Colon (tissue), 2 donors: ENCODE results near the gene BTG1.

Experiments used
- FAIRE-seq: peaks from 2 replicates; lab custom pipeline; 2012; peaks lifted over from hg19 to GRCh38; lab: Jason Lieb, UNC
- donor health status: control.
- donor health status: control.

Gene BTG1

DNA sequence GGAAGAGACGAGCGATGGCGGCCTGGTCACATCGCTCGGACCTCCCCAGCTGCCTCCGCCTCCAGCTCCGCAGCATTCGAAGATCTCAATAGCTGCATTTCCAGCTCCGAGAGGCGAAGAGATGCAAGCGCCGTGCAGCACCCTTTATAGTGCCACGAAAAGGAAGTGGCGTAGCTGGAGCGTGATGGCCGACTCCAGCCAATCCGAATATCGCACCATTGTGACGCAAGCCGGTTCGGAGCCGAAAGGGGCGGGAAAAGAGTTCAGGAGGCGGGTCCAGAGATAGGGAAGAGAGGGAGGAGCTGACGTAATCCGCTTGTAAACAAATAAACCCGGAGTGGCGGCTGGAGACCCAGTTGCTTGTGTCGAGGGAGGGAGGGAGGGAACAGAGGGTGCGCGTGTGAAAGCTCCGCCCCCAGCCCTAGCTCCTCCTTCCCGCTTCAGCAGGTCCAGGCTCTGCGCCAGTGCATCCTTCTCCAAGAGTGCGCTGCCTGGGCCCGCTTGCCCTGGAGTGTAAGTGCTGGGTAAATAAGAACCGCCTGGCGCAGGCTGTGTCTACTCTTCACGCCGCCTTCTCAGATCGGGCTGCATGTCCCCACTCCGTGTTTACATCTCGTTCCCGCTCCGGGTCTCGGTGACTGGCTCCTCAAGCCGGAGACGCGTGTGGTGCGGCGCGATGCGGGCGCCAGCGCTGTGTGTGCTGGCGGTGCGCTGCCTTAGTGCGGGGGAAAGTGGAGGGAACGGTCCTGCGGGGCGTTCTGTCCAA is at the start of gene BTG1:
TSS of gene BTG1 (minus strand) at position 116 of the 766 bp plus-strand sequence. CDS start 311 bp downstream, outside the sequence.
- peak; percentile 47 for FAIRE-seq

DNA sequence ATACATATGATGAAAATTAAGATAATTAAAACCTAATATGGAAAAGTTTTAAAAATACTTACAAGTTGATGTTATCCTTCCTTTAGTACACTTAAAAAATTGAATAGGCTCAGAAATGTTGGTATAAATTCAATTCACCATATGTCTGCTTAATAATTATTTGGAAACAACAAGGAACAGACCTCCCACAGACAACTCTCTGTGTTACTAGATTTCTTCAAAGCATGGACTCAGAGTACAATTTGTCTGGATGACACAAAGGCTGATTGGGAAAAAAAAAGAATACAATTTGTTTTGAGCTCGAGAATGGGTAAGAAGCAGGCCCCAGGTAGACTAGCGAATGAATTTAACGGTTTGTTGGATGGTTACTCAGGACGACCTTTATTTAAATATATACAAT is 48.9 kb upstream of the BTG1 start:
- FAIRE-seq: peak; percentile 79

DNA sequence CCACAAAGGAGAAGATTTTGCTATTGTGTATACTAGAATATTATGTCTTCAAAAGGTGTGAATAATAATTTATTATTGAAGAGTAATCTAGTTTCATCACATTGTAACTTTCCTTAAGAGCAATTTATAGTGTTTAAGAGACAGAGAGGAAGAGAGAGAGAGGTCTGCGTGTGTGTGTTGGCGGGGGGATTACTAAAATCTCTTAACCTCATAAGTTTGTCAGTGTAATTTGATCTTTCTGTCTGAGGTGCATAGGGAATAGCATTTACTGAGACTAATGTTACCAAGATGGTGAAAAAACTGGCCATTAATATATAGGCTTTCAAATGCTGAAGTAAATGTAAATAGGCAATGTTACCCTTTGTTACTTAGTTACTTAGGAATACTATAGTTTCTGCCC is 48.2 kb upstream of the BTG1 start:
- FAIRE-seq: no peak

- no peak for FAIRE-seq
Measured at GRCh38 chr12:92193063-92193462, 47.4 kb upstream of the BTG1 start.

- FAIRE-seq: no peak
Measured at GRCh38 chr12:92192360-92192759, 46.7 kb upstream of the BTG1 start.

DNA sequence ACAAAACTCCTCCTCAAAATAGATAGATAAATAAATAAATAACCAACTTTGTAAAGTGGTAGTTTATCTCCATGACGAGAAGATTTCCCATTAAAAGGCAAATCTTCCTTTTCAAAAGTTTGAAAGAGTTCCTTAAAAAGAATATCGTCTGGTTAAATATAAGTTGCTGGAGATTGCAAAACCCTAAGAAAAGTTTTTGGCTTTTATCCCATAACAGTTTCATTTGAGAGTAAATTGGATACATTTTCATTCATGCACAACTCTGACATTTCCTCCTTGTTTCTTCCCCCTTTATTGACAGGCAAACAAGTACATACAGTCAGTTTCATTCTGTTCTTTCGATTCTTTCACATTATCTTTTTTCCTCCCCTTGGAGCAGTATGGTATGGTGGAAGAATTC is 45.4 kb upstream of the BTG1 start:
- FAIRE-seq: no peak

DNA sequence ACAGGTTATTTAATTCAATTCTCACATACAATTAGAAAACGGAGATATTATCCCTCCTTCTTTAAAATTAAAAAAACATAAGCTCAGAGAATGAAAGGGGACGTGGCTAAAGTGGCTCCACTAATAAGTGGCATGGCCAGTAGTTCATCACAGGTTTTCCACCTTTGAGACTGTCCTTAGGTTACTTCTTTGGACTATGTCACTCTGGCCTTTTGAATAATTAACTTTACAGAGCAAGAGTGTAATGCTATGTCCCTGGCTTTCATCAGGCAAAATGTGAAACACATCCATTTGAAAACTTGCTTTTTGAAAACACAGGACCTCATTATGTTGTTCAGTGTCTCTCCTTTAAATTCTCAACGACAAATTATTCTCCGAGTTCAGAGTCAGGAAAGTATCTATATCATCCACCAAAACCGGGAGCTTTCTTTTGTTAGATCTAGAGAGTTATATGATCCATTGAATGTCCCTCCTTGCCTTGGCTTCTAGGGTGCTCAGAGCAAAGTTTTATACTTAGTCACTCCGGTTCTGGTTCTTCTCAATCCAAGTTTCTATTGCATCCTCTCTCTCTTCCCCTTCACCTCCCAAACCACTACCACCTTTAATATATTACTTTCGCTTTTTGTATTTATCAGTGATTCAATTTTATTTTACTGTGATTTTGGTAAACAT is 43.0 kb upstream of the BTG1 start:
- no peak for FAIRE-seq

GRCh38 chr12:92186038-92186470 is 40.4 kb upstream of the BTG1 start:
- no peak for FAIRE-seq

- no peak for FAIRE-seq
Measured at GRCh38 chr12:92185052-92185451, 39.4 kb upstream of the BTG1 start.

DNA sequence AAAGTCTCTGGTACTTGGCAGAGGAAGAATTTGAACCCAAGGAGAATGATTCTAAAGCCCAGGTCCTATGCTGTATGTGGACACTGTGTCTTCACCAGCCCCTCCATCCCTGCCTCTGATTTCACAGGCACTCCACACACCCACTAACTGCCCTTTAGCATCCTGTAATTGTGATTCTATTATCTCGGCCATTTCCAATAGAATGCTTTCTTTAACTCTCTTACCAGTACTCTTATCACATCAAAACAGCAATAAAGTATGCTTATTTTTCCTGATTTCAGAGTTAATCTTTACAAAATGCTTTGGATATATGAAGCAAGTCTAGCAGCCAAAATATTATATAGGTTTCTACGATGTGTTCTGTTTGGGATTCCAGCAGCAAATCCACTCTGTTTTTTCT is 37.9 kb upstream of the BTG1 start:
- FAIRE-seq: no peak

DNA sequence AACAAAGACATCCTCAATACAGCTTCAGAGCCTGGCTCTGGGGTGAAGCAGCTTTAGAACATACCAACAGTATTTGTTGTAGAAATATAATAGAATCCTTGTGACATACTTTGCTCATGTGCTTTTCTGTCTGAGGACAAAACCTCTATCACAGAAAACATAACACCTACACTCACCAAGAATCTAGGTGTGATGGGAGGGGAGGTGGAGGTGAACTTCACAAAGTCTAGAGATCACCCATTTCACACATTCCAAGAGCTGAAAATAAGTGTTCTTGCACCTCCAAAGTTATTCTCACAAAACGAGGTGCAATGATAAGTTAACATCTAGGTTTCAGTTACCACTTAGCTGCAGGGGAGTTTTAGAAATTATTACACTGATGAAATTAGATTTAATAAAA is 32.7 kb upstream of the BTG1 start:
- FAIRE-seq: no peak

- FAIRE-seq: no peak
Measured at GRCh38 chr12:92176646-92177045, 31.0 kb upstream of the BTG1 start.

GRCh38 chr12:92175961-92176360 is 30.3 kb upstream of the BTG1 start:
- FAIRE-seq: no peak

DNA sequence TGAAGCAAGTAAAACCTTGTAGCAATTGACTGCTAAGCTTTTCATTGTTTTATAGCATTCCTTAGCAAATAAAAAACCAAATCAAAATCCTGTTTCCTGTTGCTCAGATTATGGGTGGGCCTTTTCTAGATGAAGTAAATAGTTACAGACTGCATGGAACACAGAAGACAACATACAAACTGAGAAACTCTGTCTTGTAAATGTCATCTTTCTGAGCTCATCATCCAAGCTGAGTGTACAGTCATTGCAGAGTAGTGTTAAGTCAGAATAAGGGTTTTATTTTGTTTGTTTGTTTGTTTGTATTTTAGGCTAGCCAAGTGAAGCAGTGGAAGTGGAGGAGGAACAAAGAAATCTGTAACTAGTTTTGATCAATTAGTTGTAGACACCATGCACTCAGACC is 24.4 kb upstream of the BTG1 start:
- peak; percentile 41 for FAIRE-seq

- FAIRE-seq: no peak
Measured at GRCh38 chr12:92167075-92167474, 21.4 kb upstream of the BTG1 start.

DNA sequence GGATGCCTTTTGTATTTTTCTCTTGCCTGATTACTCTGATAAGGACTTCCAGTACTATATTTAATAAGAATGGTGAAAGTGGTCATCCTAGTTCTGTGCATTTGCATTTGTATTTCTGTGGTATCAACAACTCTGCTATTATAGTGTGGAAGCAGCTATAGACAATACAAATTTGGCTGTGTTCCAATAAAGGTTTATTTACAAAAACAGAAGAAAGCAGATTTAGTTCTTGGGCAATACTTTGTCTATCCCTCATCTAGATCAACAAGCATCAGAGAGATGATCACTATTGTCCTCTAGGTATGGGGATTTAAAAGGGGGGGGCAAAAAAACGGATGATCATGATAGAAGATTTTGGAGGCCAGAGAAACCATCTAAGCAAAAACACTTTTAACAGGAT is 19.1 kb upstream of the BTG1 start:
- no peak for FAIRE-seq

- FAIRE-seq: no peak
Measured at GRCh38 chr12:92162079-92162478, 16.4 kb upstream of the BTG1 start.

DNA sequence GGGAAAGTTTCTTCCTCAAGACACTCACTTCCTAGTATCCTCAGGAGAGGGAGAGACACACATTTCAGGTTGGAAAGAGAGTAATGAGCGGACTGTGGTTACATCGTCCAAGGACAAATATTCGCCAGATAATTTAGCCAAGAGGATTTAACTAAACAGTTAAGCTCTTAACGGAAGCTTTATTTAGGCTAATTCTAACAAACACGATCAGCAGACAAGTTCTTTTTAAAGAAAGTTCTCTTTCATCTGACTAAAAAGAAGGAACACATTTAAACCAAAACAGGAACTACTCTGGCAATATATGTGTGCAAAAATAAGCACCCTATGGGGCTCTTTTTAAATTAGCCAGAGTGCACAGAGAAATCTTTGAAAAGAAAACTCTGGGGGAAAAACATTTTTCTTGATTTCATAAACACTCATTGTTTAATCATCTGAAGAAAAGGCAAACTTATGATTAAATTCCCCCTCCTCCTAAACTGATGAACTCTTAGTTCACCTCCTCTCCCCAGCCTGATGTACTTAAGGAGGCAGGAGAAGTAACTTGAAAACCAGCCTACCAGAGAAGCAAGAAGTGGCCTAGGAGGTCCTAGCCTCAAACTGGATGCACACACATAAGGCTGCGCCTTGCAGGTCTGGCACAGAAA is 13.3 kb upstream of the BTG1 start:
- FAIRE-seq: no peak

DNA sequence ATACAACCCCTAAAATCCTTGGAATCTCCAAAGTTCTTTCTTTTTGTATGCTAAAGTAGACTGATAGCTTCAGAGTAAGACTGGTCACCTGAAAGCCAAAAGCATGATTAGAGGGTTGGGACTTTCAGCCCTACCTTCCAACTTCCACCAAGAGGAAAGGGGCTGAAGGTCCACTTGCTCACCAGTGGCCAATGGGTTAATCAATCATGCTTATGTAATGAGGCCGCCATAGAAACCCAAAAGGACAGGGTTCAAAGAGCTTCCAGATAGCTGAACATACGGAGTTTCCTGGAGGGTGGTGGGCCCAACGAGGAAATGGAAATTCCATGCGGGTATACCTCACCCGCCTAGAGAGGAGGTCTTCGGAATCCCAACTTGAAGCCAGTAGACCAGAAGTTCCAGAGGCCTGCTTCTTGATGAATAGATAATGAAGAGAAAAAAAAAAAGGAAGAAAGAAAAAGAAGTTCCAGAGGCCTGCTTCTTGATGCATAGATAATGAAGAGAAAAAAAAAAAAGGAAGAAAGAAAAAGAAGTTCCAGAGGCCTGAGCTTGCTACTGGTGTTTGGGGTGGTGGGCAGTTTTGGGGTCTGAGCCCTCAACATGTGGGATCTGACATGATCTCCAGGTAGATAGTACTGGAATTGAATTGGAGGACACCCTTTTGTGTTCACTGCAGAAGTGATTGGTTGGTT is 11.2 kb upstream of the BTG1 start:
- FAIRE-seq: no peak

- FAIRE-seq: no peak
Measured at GRCh38 chr12:92156139-92156538, 10.5 kb upstream of the BTG1 start.

DNA sequence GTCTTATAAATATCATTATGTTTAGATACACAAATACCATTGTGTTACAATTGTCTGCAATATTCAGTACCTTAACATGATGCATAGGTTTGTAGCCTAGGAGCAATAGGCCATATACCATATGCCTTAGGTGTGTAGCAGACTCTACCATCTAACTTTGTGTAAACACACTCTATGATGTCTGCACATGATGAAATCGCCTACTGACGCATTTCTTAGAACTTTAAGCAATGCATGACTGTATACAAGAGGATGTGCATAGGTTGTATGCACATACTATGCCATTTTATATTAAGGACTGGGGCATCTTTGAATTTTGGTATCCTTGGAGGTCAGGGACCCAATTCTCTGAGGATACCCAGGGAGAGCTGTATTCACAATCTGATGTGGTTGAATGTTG is 10.1 kb upstream of the BTG1 start:
- no peak for FAIRE-seq

GRCh38 chr12:92151916-92152315 is 6.3 kb upstream of the BTG1 start:
- FAIRE-seq: no peak

GRCh38 chr12:92149563-92149962 is 3.9 kb upstream of the BTG1 start:
- no peak for FAIRE-seq
